ENCODE results near the gene ZGRF1.

GRCh38 chr4:112526061-112526460 lies 110.6 kb downstream of the ZGRF1 start:
- TF ChIP-seq PKNOX1 (IDR thresholded peaks at IDR 0.05) (no peak), SP1 (IDR thresholded peaks at IDR 0.05) (no peak), SUZ12 (IDR thresholded peaks at IDR 0.05) (no peak), FOXK2 (IDR thresholded peaks at IDR 0.05) (no peak), TARDBP (IDR thresholded peaks at IDR 0.05) (no peak), BHLHE40 (IDR thresholded peaks at IDR 0.05; ENCODE audit: borderline replicate concordance) (no peak), ARNT (IDR thresholded peaks at IDR 0.05) (no peak), HDGF (IDR thresholded peaks at IDR 0.05; ENCODE audit: borderline replicate concordance) (no peak), FOXM1 (IDR thresholded peaks at IDR 0.05; ENCODE audit: borderline replicate concordance) (no peak), LEF1 (IDR thresholded peaks at IDR 0.05; ENCODE audit: borderline replicate concordance) (no peak)

All from HEK293T (cell line).